ENCODE measurements around the gene NDUFB11.

NDUFB11 gene

DNA sequence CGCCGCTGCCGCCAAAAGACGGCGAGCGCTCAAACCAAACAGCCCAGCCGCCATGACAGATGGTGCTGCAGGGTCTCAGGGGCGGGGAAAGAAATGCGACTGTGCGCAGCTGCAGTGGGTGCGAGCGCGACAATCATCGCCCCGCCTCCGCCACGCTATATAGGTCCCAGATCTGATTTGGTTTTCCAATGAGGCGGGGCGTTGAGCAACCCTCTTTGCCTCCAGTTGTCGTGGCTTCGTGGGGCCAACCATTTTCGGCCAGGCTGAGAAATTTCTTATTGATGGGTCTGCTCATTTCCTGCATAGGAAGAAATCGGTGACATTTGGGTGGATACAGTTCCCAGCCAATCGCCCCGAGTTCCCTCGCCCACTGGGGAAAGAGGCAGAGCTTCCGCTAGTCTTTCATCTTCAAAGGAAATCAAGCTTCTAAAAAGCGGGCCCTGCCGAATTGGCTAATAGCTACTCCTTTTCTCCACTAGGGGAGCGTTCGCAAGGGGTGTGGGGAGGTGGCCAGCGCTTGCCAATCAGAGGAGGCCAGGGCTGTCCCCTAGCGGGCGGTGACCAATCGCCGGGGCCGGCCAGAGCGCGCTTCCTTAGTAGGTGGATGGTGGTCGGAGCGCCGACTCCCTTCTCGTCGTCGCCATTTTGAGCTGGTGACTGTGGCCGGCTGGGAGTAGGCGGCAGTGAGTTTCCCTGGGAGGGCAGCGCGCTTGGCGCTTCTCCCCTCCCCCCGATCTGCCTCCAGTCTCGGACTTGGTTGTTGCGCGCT, at the start of gene NDUFB11, which contains the start of gene RBM10:
NDUFB11 (minus strand) TSS at position 77 of the 769 bp plus-strand sequence; CDS start at position 54, 23 bp downstream.
RBM10 (plus strand) TSS at position 596 of the 769 bp plus-strand sequence. CDS start 2,261 bp downstream, outside the sequence.
- peak; percentile 95 for DNase-seq

DNA sequence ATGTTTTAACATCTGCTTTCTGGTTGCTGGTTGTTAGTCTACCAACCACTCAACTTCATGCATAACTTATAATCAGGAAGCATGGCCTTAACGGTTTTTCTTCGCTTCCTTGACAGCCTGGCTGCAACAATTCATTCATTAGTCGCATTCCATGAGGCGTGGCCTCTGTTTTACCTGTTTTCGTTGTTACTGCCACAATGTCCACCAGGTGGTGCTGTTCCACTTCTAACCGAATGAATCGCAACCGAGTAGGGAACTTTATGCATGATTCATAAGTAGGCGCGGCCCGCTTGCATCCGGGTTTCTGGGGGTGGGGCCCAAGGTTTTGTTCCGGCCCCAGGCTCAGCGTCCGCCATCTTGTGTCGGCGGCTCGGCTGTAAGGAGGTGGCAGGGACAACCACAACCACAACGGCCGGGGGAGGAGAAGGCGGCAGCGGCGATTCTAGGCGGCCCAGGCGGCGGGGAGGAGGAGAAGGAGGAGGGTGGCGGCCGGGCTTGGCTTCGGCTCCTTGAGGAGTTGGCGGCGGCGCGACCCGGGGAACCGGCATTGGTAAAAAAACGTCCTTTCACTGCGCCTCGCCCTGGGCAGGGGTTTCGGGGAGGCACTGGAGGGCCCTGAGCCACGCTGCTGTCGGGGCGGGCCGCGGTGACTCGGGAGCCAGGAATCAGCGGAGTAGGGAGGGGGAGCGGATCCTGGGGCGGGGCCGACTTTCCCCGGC, 49.1 kb upstream of the NDUFB11 start, which contains the start of gene UBA1:
UBA1 (plus strand) TSS at position 355 of the 719 bp plus-strand sequence. CDS start 4,974 bp downstream, outside the sequence.
- DNase-seq, result peak; percentile 96

DNA sequence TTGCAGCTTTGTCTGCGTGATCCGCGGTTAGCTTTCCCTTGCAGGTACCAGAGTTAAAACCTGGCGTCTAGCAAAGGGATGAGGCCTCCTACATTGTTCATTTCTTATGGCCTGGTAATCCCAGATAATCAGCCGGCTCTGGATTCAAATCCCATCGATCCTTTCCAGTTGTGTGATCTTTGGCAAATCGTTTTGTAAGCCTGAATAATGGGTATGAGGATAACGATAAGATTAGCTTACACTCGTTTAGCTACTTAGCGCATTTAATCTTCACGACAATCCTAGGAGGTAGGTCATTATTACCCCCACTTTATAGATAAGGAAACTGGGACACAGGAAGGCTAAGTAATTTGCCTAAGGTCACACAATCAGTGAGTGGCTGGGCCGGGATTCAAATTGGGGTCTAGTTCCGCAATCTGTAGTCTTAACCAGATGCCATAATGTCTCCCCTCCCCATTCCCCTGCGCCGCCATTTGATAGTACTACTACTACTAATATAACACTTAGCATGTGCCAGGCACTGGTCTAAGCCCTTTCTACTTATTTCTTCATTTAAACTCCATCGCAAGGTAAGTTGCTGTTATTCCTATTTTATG, 47.4 kb upstream of the NDUFB11 start:
- peak; percentile 7 for DNase-seq

DNA sequence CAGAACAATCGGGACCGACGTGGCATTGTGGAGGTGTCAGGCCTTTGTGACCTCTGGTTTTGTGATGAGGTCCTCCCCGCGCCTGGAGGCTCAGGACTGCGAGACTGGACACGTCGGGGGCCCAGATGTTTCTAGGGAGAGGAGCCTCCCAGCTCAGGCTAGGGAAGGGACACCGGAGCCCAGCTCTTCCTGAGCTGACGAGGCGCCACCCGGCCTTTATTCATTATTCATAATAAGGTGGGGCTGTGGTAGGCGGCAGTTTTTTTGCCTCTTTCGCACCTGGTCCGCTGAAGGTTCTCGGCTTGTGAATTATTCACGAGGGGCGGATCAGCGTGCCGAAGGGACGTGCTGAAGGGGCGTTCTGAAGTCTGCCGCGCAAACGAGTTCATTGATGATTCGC, 46.8 kb upstream of the NDUFB11 start:
- DNase-seq, result peak; percentile 32

DNA sequence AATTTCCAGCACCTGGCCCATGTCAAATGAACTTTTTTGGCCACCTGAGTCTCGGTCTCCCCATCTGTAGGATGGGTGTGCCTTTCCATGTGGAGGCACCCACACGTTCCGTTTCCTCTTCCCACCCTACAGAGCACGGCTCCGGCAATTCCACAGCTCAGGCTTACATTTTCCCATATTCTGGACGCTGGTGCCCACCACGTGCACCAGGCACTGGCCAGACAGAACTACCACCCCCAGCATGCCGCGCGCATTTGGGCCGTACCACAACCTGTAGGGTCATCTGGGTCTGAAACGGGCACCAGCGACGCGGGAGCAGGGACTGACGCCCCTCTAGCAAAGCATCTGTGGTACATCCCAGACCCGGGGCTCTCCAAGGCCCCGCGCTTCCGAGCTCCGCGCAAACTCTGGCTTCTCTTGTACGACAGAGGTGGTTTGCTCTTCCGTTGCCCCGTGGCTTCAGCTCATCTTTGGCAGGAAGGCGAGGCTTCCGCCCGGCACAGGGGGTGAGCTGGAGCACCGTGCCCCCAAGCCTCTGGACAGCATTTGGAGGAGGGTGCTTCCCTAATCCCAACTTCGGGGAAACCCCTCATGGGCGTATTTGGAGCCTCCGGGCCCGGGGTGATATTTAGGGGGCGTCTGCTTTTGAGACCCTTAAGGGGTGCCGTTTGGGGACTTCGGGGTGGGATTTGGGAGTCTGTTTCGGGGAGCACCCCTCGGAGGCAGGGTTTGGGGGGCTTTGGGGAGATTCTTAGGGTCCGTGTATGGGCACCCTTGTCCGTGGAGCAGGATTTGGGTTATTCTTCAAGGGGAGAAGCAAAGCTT, 46.2 kb upstream of the NDUFB11 start:
- peak; percentile 94 for DNase-seq

DNA sequence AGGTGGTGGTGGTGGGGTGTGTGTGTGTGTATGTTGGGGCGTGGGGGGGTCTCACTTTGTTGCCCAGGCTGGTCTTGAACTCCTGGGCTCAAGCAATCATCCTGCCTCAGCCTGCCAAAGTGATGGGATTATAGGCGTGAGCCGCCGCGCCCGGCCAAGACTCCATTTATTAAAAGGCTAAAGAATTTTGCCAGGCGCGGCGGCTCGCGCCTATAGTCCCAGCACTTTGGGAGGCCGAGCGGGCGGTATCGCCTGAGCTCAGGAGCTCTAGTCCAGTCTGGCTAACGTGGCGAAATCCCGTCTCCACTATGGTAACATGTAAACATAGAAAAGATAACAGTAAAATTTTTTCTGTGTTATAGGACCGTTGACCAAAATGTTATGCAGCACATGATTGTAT, 45.4 kb upstream of the NDUFB11 start:
- DNase-seq, result no peak

DNA sequence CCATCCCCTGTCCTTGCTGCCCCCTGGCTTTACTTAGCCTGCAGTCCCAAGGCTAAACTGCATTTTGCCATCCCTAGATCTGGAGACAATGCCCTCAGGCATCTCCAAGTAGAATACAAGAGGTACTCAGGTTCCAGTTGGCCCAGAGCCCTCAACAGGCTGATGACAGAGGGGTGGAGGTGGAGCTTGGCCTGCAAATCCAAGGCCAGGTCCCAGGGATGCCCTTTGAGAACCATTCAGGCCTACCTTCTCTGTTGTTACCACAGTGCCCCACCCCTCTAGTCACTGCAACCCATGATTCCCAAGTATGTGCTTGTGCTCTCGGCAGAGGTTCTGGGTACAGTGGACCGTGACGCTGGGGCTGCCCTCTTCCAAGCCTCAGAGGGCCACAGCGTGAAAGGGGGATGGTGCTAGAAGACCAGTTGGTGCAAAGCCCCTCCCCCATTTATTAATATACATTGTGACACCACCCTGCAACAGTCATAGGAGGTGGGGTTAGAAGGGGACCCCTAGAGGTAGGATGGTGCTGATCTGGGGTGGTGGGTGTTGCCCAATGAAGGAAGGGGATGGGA, 42.7 kb upstream of the NDUFB11 start:
- DNase-seq, result no peak

DNA sequence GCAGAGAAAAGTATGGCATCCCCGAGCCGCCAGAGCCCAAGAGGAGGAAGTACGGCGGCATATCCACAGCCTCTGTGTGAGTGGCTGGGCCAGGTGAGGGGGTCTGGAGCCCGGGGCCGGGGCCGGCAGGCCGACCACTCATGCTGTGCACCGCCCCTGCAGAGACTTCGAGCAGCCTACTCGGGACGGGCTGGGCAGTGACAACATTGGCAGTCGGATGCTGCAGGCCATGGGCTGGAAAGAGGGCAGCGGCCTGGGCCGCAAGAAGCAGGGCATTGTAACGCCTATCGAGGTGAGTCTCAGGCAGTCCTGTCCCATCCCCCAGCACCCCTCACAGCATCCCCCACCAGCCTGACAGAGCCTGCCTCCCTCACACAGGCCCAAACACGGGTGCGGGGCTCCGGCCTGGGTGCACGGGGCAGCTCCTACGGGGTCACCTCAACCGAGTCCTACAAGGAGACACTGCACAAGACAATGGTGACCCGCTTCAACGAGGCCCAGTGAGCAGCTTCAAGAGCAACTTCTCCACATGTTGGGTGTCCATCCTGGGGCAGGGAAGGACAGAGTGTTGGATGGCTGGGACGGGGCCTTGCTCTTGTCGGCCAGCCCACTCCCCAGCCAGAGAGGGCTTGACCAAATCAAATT, 41.7 kb upstream of the NDUFB11 start:
- no peak for DNase-seq

DNA sequence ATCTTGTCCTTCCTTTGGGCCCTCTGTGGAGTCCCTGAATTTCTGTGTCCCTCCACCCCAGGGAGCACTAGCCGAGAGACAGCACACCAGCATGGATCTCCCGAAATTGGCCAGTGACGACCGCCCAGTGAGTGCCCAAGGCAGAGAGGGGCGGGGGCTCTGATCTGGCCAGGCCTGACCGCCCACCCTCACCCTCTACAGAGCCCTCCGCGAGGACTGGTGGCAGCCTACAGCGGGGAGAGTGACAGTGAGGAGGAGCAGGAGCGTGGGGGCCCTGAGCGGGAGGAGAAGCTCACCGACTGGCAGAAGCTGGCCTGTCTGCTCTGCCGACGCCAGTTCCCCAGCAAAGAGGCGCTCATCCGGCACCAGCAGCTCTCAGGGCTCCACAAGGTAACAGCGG, 40.7 kb upstream of the NDUFB11 start:
- DNase-seq, result no peak

DNA sequence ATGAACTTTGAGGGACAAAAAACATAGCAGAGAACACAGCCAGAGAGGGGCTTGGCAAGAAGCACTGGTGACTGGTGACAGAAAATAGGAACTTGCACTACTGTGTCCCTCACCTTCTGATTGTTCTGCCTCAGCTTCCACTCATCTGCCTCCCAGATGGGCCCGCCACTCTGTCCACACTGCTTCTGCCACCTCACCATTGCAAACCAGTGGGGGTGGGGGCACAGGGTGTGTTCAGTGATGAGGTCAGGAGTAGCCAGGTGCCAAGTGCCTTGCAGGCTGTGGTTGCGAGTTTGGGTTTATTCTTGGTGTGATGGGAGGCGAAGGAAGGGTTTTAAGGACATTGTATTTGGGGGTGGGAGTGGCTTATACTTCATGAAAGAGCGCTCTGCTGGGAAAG, 40.0 kb upstream of the NDUFB11 start:
- DNase-seq, result no peak

DNA sequence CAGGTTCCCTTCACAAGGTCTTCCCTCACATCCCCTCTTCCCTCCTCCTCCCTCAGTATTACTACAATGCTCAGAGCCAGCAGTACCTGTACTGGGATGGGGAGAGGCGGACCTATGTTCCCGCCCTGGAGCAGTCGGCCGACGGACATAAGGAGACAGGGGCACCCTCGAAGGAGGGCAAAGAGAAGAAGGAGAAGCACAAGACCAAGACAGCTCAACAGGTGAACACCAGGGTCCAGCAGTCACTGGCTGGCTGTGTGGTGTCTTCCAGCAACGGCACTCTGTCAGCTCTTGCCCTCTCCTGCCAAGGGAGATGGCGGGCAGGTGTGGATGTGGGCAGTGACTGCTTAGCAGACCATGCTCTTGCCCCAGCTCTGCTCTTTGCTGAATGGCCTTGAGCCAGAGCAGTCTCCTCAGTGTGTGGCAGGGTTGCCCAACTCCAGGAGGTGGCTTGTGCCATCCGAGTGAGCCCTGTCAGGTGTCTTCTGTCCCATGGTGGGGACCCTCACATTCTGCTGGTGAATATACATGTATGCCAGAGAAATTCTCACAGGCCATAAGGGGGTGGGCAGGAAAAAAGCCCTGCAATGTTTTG, 37.7 kb upstream of the NDUFB11 start:
- no peak for DNase-seq

DNA sequence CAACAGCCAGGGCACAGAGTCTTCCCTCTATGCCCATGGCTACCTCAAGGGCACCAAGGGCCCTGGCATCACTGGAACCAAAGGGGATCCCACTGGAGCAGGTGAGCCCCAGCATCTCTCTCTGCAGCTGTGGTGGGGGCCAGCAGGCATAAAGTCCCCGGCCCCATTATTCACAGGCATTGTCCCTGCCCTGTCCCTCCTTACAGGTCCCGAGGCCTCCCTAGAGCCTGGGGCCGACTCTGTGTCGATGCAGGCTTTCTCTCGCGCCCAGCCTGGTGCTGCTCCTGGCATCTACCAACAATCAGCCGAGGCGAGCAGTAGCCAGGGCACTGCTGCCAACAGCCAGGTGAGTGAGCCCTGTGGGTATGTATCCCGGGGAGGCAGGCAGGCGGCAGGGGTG, 36.8 kb upstream of the NDUFB11 start:
- DNase-seq, result no peak

DNA sequence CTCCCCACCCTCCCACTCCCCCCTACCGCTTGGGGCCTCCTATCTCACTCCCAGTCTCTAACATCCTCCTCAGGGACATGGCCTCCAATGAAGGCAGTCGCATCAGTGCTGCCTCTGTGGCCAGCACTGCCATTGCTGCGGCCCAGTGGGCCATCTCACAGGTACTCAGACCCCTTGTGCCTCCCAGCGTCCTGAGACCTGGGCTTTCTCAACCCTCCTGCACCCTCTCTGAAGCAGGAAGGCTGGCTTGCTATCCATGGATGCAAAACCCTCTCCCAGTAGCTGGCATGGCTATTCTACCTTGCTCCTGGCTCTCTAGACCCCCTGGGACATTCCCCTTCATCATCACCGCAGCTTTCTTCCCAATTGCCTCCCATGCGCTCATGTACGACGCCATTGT, 35.8 kb upstream of the NDUFB11 start:
- DNase-seq, result no peak

DNA sequence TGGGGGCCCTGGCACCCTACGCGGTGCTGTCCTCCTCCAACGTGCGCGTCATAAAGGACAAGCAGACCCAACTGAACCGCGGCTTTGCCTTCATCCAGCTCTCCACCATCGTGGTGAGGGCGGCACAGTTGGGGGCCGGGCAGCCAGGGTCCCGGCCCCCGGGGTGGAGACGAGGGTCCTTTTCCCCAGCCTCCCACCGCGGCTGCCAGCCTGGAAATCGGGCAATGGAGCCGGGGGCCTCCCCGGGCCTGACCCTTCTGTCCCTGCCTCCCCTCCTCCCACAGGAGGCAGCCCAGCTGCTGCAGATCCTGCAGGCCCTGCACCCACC, 35.4 kb upstream of the NDUFB11 start:
- DNase-seq, result no peak

DNA sequence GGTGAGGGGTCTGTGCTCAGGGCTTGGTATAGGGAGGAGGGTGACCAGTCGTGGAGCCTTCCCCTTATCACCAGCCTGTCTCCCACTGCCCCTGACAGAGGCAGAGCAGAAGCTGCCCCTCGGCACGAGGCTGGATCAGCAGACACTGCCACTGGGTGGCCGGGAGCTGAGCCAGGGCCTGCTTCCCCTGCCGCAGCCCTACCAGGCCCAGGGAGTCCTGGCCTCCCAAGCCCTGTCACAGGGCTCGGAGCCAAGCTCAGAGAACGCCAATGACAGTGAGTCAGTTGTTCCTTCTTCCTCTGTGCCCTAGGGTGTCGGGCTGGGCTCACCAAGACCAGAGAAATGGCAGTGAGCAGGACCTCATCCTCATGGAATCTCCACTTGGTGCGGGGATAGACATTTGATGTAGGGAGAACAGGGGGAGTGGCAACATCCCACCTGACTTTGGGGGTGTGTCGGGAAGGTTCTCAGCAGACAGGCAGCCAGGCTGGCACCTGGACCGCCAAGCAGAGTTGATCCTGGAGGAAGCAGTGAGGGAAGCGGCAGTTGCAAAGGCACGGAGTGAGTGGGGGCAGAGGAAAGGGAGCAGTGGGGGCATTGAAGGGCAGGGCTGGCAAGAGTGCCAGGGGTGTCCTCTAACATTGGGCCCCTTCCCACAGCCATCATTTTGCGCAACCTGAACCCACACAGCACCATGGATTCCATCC, 34.9 kb upstream of the NDUFB11 start:
- no peak for DNase-seq

DNA sequence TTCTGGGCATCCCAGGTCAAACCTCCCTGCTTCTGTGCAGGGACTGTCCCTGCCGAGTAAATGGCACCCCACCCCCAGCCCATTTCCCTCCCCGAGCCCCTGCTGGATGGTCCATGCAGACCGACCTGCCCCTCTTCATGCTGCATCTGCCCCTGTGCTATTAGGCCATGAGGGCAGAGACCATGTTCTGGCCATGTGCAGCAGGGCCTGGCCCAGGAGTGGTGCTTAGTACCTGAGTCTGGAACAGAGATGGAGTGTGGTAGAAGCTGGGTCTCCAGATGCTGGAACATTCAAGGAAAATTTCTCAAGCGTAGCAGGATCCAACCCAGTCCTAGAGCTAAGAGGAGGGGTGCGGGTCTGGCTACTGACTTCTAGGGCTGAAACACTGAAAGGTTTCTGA, 33.8 kb upstream of the NDUFB11 start:
- DNase-seq, result no peak

DNA sequence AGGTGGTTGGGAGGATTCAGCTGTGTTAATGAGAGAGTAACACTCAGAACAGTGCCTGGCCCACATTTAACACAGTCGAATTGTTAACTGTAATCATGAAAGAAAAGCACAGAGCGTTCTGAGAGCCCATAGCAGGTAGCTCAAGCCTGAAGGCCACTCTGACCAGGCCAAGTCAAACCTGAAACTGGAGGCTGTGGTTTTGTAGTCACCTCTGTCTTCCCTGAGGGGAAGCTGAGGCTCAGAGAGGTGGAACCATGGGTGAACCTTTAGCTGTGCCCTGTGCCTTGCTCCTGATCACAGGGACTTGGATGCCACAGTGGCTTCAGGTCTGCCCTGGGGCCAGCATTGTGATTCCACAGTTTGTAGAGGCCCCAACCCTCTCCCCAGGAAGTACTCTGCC, 32.6 kb upstream of the NDUFB11 start:
- DNase-seq, result no peak

DNA sequence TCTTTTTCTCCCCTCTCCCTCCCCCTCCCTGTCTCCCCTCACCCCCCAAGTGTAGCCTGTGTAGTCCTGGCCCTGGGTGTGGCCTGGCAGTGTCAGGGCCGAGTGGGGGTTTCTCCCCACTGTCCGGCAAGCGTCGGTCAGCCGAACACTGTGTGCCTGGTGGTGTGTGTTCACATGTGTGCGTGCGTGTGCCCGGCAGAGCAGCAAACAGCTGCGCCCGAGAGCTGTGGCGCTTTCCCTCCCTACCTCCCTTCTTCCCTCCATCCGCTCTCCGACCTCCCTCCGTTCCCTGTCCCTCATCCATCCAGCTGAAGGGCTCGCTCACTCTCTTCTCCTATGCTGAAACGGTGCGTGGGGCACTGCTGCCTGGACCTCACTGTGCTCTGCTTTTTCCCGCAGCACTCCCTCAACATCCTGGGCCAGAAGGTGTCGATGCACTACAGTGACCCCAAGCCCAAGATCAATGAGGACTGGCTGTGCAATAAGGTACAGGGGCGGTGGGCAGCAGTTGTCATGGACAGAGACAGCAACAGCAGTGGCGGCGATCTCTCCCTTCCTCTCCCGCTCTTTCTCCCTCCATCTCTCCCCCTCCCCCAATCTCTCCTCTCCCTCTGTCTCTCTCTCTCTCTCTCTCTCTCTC, 31.7 kb upstream of the NDUFB11 start:
- no peak for DNase-seq

DNA sequence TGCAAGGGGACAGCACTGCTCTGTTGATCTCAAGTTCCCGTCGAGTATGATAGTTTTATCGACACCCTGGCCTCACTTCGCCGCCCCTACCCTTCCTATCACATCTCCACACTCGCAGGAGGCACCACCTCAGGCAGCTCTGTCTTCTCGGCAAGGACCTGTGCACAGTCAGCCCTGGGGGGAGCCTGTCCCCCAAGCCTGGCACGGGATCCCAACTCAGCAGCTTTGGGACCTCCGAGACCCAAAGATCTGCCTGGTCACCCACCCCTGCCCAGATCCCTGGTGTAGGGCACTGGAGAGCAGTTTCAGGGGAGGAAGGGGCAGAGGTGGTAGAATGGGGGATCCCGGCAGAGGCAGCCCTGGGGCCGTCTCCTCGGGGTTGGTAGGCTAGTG, 31.1 kb upstream of the NDUFB11 start:
- no peak for DNase-seq

DNA sequence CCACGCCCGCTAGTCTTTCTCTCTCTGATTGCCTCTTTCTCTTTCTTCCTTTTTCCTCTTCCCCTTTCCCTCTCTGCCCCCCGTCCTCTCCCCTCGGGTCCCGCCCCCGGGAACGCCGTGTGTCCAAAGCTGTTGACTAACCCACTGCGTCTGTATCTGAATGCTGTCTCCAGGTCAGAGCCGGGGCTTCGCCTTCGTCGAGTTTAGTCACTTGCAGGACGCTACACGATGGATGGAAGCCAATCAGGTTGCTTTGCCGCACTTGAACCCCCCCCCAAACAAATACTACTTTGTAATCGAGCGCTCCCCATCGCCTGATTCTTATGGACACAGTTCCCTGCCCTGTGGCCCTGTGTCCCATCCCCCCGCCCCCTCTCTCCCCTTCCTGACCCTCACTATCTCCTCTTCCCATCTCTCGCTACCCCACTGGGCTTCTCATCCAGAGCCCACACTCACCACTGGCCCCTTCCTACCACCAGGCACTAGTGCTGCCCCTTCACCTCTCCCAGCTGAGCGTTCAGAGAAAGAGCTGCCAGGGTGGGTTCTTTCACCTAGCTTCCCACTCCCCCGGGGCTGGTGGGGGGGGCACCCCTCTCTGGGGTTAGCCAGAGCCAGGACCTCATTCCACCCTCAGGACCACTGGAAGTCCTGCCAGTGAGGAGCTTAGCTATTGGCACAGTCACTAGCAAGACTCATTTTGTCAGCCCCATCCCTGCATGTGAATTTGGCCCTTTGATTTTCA, 30.5 kb upstream of the NDUFB11 start:
- DNase-seq, result no peak
